ENCODE data around the gene ALK.

The ALK gene

GRCh38 chr2:29705616-29706015 lies 215.8 kb downstream of the ALK start:
- no peak for TF ChIP-seq CTCF (IDR thresholded peaks at IDR 0.05; ENCODE audit: extremely low read depth, missing control alignments)
- no peak for DNase-seq (ENCODE audit: low spot score)

GRCh38 chr2:29703336-29703735 lies 218.1 kb downstream of the ALK start:
- DNase-seq (ENCODE audit: low spot score), result no peak
- no peak for TF ChIP-seq CTCF (IDR thresholded peaks at IDR 0.05; ENCODE audit: extremely low read depth, missing control alignments)

GRCh38 chr2:29702276-29702675 lies 219.1 kb downstream of the ALK start:
- DNase-seq (ENCODE audit: low spot score), result no peak
- no peak for TF ChIP-seq CTCF (IDR thresholded peaks at IDR 0.05; ENCODE audit: extremely low read depth, missing control alignments)

- no peak for TF ChIP-seq CTCF (IDR thresholded peaks at IDR 0.05; ENCODE audit: extremely low read depth, missing control alignments)
- no peak for DNase-seq (ENCODE audit: low spot score)
Observed at GRCh38 chr2:29700560-29700959, 220.8 kb downstream of the ALK start.

- TF ChIP-seq CTCF (IDR thresholded peaks at IDR 0.05; ENCODE audit: extremely low read depth, missing control alignments), result no peak
- DNase-seq (ENCODE audit: low spot score), result no peak
Observed at GRCh38 chr2:29699045-29699444, 222.3 kb downstream of the ALK start.

- no peak for DNase-seq (ENCODE audit: low spot score)
- TF ChIP-seq CTCF (IDR thresholded peaks at IDR 0.05; ENCODE audit: extremely low read depth, missing control alignments), result no peak
Observed at GRCh38 chr2:29698216-29698615, 223.2 kb downstream of the ALK start.

GRCh38 chr2:29697715-29698114 lies 223.7 kb downstream of the ALK start:
- no peak for DNase-seq (ENCODE audit: low spot score)
- TF ChIP-seq CTCF (IDR thresholded peaks at IDR 0.05; ENCODE audit: extremely low read depth, missing control alignments), result no peak

Measured in GM20000 (cell line).